ENCODE results near the gene PCDHGA2.
"Not testable (repeated sequence)": the region's sequence is repeated elsewhere in the genome, so short reads cannot be mapped to it uniquely, and the experiment has no call there.

Gene PCDHGA2

DNA sequence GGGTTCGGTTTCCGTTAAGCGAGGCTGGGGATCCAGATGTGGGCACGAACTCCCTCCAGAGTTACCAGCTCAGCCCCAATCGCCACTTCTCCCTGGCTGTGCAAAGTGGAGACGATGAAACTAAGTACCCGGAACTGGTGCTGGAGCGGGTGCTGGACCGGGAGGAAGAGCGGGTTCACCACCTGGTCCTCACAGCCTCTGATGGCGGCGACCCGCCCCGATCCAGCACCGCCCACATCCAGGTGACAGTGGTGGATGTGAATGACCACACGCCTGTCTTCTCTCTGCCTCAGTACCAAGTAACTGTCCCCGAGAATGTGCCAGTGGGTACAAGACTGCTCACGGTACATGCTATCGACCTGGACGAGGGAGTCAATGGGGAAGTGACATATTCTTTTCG is 44.8 kb downstream of the PCDHGA2 start:
- DNase-seq, result no peak

DNA sequence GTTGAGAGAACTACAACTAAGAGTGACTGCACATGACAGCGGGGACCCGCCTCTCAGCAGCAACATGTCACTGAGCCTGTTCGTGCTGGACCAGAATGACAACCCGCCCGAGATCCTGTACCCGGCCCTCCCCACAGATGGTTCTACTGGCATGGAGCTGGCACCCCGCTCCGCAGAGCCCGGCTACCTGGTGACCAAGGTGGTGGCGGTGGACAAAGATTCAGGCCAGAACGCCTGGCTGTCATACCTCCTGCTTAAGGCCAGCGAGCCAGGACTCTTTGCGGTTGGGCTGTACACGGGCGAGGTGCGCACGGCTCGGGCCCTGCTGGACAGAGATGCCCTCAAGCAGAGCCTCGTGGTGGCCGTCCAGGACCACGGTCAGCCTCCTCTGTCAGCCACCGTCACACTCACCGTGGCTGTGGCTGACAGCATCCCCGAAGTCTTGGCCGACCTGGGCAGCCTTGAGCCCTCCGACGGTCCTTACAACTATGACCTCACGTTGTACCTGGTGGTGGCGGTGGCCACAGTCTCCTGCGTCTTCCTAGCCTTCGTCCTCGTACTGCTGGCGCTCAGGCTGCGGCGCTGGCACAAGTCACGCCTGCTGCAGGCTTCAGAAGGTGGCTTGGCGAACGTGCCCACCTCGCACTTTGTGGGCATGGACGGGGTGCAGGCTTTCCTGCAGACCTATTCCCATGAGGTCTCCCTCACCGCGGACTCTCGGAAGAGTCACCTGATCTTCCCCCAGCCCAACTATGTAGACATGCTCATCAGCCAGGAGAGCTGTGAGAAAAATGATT is 46.1 kb downstream of the PCDHGA2 start:
- DNase-seq, result no peak

DNA sequence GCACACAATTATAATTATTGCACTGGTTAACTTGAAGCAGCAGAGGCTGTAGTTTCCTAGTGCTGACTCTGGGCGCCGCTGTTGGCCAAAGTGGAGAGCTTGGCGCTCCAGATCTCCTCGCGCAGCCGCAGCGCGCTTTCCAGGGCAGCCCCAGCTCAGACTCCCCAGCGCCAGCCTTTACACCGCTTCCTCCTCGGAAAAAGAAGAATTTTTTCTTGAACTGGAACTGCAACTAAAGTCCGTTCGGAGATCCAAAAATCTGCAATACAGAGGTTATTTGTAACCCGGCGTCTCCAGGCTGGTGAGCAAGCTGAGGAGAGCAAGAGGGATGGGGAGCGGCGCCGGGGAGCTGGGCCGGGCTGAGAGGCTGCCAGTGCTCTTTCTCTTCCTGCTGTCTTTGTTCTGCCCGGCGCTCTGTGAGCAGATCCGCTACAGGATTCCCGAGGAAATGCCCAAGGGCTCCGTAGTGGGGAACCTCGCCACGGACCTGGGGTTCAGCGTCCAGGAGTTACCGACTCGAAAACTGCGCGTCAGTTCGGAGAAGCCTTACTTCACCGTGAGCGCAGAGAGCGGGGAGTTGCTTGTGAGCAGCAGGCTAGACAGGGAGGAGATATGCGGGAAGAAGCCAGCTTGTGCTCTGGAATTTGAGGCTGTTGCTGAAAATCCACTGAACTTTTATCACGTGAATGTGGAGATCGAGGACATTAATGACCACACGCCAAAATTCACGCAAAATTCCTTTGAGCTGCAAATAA is 49.2 kb downstream of the PCDHGA2 start, which contains the start of gene PCDHGB4:
Gene PCDHGB4, plus strand, starts transcription at position 142 of the 755 bp plus-strand sequence. Its CDS starts 187 bp downstream, at position 329.
- not testable (repeated sequence) for DNase-seq

DNA sequence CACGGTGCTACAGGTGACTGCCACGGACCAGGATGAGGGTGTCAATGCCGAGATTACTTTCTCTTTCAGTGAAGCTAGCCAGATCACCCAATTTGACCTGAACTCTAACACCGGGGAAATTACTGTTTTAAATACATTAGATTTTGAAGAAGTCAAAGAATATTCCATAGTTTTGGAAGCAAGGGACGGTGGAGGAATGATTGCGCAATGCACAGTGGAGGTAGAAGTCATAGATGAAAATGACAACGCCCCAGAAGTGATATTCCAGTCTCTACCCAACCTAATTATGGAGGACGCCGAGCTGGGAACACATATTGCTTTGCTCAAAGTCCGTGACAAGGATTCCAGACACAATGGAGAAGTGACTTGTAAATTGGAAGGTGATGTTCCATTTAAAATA is 50.1 kb downstream of the PCDHGA2 start:
- no peak for DNase-seq

DNA sequence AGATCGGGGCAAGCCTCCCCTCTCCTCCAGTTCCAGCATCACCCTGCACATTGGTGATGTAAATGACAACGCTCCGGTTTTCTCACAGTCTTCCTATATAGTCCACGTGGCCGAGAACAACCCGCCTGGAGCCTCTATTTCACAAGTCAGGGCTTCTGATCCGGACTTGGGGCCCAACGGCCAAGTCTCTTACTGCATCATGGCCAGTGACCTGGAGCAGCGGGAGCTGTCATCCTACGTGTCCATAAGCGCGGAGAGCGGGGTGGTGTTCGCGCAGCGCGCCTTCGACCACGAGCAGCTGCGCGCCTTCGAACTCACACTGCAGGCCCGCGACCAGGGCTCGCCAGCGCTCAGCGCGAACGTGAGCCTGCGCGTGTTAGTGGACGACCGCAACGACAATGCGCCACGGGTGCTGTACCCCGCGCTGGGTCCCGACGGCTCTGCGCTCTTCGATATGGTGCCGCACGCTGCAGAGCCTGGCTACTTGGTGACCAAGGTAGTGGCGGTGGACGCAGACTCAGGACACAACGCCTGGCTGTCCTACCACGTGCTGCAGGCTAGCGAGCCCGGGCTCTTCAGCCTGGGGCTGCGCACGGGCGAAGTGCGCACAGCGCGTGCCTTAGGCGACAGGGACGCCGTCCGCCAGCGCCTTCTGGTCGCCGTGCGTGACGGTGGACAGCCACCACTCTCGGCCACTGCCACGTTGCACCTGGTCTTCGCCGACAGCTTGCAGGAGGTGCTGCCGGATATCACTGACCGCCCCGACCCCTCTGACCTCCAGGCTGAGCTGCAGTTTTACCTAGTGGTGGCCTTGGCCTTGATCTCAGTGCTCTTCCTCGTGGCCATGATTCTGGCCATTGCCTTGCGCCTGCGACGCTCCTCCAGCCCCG is 50.8 kb downstream of the PCDHGA2 start:
- no peak for DNase-seq

DNA sequence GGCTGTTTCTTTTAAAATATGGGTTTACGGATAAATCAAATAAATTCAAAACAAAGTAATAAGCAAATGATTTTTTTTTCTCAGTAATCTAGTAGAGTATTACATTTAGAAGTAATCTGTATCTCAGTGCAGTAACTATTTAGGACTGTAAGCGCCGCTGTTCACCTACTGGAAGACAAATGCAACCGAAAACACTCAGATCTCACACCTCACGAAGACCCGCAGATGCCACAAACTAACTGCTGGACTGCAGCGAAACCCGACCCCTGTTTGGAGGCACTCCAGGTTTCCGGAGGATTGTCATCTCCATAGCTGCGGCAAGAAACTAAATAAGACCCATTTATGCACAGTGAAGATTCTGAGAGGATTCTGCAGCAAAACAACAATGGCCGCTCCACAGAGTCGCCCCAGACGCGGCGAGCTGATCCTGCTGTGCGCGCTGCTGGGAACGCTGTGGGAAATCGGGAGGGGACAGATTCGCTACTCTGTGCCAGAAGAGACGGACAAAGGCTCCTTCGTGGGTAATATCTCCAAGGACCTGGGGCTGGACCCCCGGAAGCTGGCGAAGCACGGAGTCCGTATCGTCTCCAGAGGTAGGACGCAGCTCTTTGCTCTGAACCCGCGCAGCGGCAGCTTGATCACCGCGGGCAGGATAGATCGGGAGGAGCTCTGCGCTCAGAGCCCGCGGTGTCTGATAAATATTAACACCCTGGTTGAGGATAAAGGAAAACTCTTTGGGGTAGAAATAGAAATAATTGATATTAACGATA is 54.1 kb downstream of the PCDHGA2 start, which contains the start of gene PCDHGA8:
Gene PCDHGA8, plus strand, starts transcription at position 205 of the 770 bp plus-strand sequence. Its CDS starts 181 bp downstream, at position 386.
- no peak for DNase-seq
